IMR-90 (cell line): ENCODE measurements around the gene SYCE3.

Source experiments
- CEBPB ChIP-seq: IDR thresholded peaks from 2 replicates; pipeline ENCODE4 v1.6.1; 2012; ENCODE audit warnings: low read depth, low read length, improper control_type of control experiment
- FOS ChIP-seq: fragments of 150-350 bp; IDR thresholded peaks from 2 replicates; pipeline ENCODE4 v1.6.1; 2016; ENCODE audit warnings: low read depth, low read length
- MAZ ChIP-seq: IDR thresholded peaks from 2 replicates; pipeline ENCODE4 v1.6.1; 2012; ENCODE audit warnings: low read depth, mild to moderate bottlenecking, low read length, improper control_type of control experiment, moderate library complexity, borderline replicate concordance
- POLR2A ChIP-seq: IDR thresholded peaks from 2 replicates; pipeline ENCODE4 v1.6.1; 2012; ENCODE audit warnings: mild to moderate bottlenecking, low read depth, low read length
- RCOR1 ChIP-seq: IDR thresholded peaks from 2 replicates; pipeline ENCODE4 v1.6.1; 2012; ENCODE audit warnings: mild to moderate bottlenecking, low read length, improper control_type of control experiment; ENCODE audit not compliant: insufficient replicate concordance
- RFX5 ChIP-seq: IDR thresholded peaks from 2 replicates; pipeline ENCODE4 v1.8.0; 2012; ENCODE audit warnings: low read depth, mild to moderate bottlenecking, low read length, moderate library complexity
- TF ChIP-seq, protein P1 (sequence below): conservative IDR thresholded peaks from 2 replicates; pipeline ENCODE4 v1.5.1; 2012; ENCODE audit warnings: mild to moderate bottlenecking, low read depth, low read length, improper control_type of control experiment
- TF ChIP-seq, protein P2 (sequence below): fragments of 150-350 bp; IDR thresholded peaks from 2 replicates; pipeline ENCODE4 v1.6.1; 2017; ENCODE audit warnings: mild to moderate bottlenecking, antibody characterized with exemption, low read length, low read depth

DNA sequence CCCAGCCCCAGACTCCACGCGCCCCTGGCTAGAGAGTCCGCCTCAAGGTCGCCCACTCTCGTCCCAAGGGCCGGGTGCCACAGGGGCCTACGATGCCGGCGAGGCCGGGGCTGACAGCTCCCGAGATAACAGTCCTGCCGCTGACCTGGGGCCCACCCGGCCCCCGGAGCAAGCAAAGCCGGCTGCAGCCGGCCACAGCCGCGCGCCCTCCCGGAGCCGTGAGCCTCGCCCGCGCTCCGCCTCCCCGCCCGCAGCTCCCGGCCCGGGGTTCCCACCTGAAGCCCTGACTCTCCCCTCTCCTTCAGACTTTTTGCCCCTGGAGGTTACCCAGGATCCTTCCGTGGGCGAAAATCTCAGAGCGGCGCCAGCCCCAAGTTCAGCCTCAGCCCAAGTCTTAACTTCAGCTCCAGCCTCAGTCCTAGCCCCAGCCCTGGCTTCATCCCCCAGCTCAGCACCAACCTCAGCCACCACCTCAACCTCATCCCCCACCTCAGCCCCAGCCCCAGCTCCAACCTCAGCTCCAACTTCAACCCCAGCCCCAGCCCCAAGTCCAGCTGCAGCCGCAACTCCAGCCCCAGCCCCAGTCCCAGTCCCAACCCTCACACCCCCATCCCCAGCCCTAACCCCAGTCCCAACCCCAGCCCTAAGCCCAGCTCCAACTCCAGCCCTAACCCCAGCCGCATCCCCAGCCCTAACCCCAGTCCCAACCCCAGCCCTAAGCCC lies 15.3 kb downstream of the SYCE3 start:
- TF ChIP-seq, protein P1, sequence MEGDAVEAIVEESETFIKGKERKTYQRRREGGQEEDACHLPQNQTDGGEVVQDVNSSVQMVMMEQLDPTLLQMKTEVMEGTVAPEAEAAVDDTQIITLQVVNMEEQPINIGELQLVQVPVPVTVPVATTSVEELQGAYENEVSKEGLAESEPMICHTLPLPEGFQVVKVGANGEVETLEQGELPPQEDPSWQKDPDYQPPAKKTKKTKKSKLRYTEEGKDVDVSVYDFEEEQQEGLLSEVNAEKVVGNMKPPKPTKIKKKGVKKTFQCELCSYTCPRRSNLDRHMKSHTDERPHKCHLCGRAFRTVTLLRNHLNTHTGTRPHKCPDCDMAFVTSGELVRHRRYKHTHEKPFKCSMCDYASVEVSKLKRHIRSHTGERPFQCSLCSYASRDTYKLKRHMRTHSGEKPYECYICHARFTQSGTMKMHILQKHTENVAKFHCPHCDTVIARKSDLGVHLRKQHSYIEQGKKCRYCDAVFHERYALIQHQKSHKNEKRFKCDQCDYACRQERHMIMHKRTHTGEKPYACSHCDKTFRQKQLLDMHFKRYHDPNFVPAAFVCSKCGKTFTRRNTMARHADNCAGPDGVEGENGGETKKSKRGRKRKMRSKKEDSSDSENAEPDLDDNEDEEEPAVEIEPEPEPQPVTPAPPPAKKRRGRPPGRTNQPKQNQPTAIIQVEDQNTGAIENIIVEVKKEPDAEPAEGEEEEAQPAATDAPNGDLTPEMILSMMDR, result no peak
- TF ChIP-seq MAZ (no peak), CEBPB (no peak), FOS (no peak), RCOR1 (no peak), POLR2A (no peak), RFX5 (no peak)
- TF ChIP-seq, protein P2, sequence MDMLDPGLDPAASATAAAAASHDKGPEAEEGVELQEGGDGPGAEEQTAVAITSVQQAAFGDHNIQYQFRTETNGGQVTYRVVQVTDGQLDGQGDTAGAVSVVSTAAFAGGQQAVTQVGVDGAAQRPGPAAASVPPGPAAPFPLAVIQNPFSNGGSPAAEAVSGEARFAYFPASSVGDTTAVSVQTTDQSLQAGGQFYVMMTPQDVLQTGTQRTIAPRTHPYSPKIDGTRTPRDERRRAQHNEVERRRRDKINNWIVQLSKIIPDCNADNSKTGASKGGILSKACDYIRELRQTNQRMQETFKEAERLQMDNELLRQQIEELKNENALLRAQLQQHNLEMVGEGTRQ, result no peak
